Endothelial cell (in vitro differentiated cells): ENCODE measurements around the gene GSTA1. TPM values are rescaled to one million over a fixed set of nuclear protein-coding genes. Genes with fewer than 3 reads are reported as not detected.

Source experiments
- DNase-seq: peaks from one replicate; pipeline ENCODE4 v3.0.0; 2021; ENCODE audit warnings: low spot score
- H3K27ac Mint-ChIP-seq: one replicate; pipeline ENCODE4 v1.8.0; 2021; ENCODE audit warnings: mixed read lengths, inconsistent platforms; ENCODE audit not compliant: unreplicated experiment
- H3K27me3 Mint-ChIP-seq: one replicate; pipeline ENCODE4 v1.8.0; 2021; ENCODE audit warnings: mild to moderate bottlenecking, moderate library complexity, mixed read lengths, inconsistent platforms; ENCODE audit not compliant: unreplicated experiment
- H3K36me3 Mint-ChIP-seq: one replicate; pipeline ENCODE4 v1.8.0; 2021; ENCODE audit warnings: mild to moderate bottlenecking, low read depth, mixed read lengths, inconsistent platforms; ENCODE audit not compliant: unreplicated experiment
- H3K4me1 Mint-ChIP-seq: one replicate; pipeline ENCODE4 v1.8.0; 2021; ENCODE audit warnings: mild to moderate bottlenecking, mixed read lengths, inconsistent platforms; ENCODE audit not compliant: unreplicated experiment
- H3K4me3 Mint-ChIP-seq: one replicate; pipeline ENCODE4 v1.8.0; 2021; ENCODE audit warnings: mild to moderate bottlenecking, mixed read lengths, inconsistent platforms; ENCODE audit not compliant: unreplicated experiment
- H3K9me3 Mint-ChIP-seq: one replicate; pipeline ENCODE4 v1.8.0; 2021; ENCODE audit warnings: mixed read lengths, inconsistent platforms; ENCODE audit not compliant: unreplicated experiment
- total RNA-seq: library from RNA; stranded (reverse); fragmentation: NEBNext Ultra II Directional; extraction: Animal tissue kit (Norgen Biotek cat#: 25700); gene quantifications from one replicate; pipeline ENCODE4 v1.2.1, GENCODE V29; 2021; ENCODE audit not compliant: unreplicated experiment
- TF ChIP-seq, protein P1 (sequence below): fragments of 200-600 bp; sonication (generic); IDR thresholded peaks from one replicate; pipeline ENCODE4 v1.5.0; 2021; ENCODE audit warnings: antibody characterized with exemption; ENCODE audit not compliant: unreplicated experiment

GSTA1 gene
- total RNA-seq, 1 donor from 2014 or later, result 1.1 TPM

- H3K27me3 Mint-ChIP-seq, result no peaks in the 10 kb centered on the region
Observed at GRCh38 chr6:52746213-52746612, 57.4 kb downstream of the GSTA1 start.

GRCh38 chr6:52745764-52746201 is 57.8 kb downstream of the GSTA1 start:
- H3K27ac Mint-ChIP-seq, result no peak overlapping the region
- H3K36me3 Mint-ChIP-seq, result peaks cover under 1% of the 10 kb centered on the region
- H3K27me3 Mint-ChIP-seq, result no peaks in the 10 kb centered on the region
- TF ChIP-seq, protein P1, sequence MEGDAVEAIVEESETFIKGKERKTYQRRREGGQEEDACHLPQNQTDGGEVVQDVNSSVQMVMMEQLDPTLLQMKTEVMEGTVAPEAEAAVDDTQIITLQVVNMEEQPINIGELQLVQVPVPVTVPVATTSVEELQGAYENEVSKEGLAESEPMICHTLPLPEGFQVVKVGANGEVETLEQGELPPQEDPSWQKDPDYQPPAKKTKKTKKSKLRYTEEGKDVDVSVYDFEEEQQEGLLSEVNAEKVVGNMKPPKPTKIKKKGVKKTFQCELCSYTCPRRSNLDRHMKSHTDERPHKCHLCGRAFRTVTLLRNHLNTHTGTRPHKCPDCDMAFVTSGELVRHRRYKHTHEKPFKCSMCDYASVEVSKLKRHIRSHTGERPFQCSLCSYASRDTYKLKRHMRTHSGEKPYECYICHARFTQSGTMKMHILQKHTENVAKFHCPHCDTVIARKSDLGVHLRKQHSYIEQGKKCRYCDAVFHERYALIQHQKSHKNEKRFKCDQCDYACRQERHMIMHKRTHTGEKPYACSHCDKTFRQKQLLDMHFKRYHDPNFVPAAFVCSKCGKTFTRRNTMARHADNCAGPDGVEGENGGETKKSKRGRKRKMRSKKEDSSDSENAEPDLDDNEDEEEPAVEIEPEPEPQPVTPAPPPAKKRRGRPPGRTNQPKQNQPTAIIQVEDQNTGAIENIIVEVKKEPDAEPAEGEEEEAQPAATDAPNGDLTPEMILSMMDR, result no peak
- no peaks in the 10 kb centered on the region for H3K4me1 Mint-ChIP-seq
- no peaks in the 10 kb centered on the region for H3K9me3 Mint-ChIP-seq
- DNase-seq, result no peak
- H3K4me3 Mint-ChIP-seq, result no peak overlapping the region

More at GRCh38 chr6:52746213-52746612, 57.4 kb downstream of the GSTA1 start:
- no peak for DNase-seq
- H3K9me3 Mint-ChIP-seq, result no peaks in the 10 kb centered on the region
- H3K4me3 Mint-ChIP-seq, result no peak overlapping the region
- H3K27ac Mint-ChIP-seq, result no peak overlapping the region
- H3K36me3 Mint-ChIP-seq, result peaks cover 3% of the 10 kb centered on the region
- TF ChIP-seq, protein P1, result no peak
- no peaks in the 10 kb centered on the region for H3K4me1 Mint-ChIP-seq

- H3K27me3 Mint-ChIP-seq, result no peaks in the 10 kb centered on the region
- peaks cover 3% of the 10 kb centered on the region for H3K36me3 Mint-ChIP-seq
- H3K4me3 Mint-ChIP-seq, result no peak overlapping the region
- no peak overlapping the region for H3K27ac Mint-ChIP-seq
- no peaks in the 10 kb centered on the region for H3K9me3 Mint-ChIP-seq
- no peak for DNase-seq
- TF ChIP-seq, protein P1, result no peak
- H3K4me1 Mint-ChIP-seq, result no peaks in the 10 kb centered on the region
Observed at GRCh38 chr6:52741872-52742271, 61.7 kb downstream of the GSTA1 start.

Other genes starting within 250 kb of the GSTA1 start
- gene TRAM2, start 226.8 kb downstream of the GSTA1 start, total RNA-seq, result 29.4 TPM
- gene TMEM14A, start 132.7 kb downstream of the GSTA1 start, total RNA-seq, result 15.2 TPM
- not detected for gene GSTA2, start 40.3 kb downstream of the GSTA1 start, total RNA-seq
- not detected for gene GSTA5, start 37.0 kb upstream of the GSTA1 start, total RNA-seq
- not detected for gene GSTA3, start 105.9 kb upstream of the GSTA1 start, total RNA-seq
- gene GSTA4, start 191.5 kb upstream of the GSTA1 start, total RNA-seq, result 16.2 TPM